Calu3 (cell line): ENCODE results near the gene ZCCHC12. TPM values are rescaled to one million over a fixed set of nuclear protein-coding genes. Genes with fewer than 3 reads are reported as not detected.

Experiments used
- BruUV-seq: library from RNA; stranded (reverse); fragments of 400-500 nt; replicated peaks from 2 replicates; lab custom pipeline; 2021; lab: Mats Ljungman, UMichigan
- CTCF ChIA-PET: fragments of 300-600 bp; sonication (Branson Sonifier 250); formaldehyde crosslinking; loops from one replicate; lab custom pipeline; 2022; ENCODE audit warnings: antibody characterized with exemption; lab: Charles Lee
- DNase-seq: peaks from one replicate; pipeline ENCODE4 v3.0.0; 2022
- H3K27ac Mint-ChIP-seq: one replicate; pipeline ENCODE4 v1.8.0; 2022; ENCODE audit warnings: mixed read lengths; ENCODE audit not compliant: unreplicated experiment
- H3K27me3 Mint-ChIP-seq: one replicate; pipeline ENCODE4 v1.8.0; 2022; ENCODE audit warnings: mixed read lengths; ENCODE audit not compliant: unreplicated experiment
- H3K36me3 Mint-ChIP-seq: one replicate; pipeline ENCODE4 v1.8.0; 2022; ENCODE audit warnings: mild to moderate bottlenecking, moderate library complexity, mixed read lengths; ENCODE audit not compliant: insufficient read depth, unreplicated experiment
- H3K4me1 Mint-ChIP-seq: one replicate; pipeline ENCODE4 v1.8.0; 2022; ENCODE audit warnings: mild to moderate bottlenecking, low read depth, mixed read lengths; ENCODE audit not compliant: unreplicated experiment
- H3K4me3 Mint-ChIP-seq: one replicate; pipeline ENCODE4 v1.8.0; 2022; ENCODE audit warnings: mild to moderate bottlenecking, low read depth, moderate library complexity, mixed read lengths; ENCODE audit not compliant: unreplicated experiment
- H3K9me3 Mint-ChIP-seq: one replicate; pipeline ENCODE4 v1.8.0; 2022; ENCODE audit warnings: low read depth, mixed read lengths; ENCODE audit not compliant: unreplicated experiment
- intact Hi-C: fragments of 100-400 bp; cut with micrococcal nuclease; formaldehyde crosslinking; loops from one replicate; pipeline ENCODE4 v1.10.0; 2022; ENCODE audit not compliant: unreplicated experiment
- total RNA-seq: library from RNA; stranded (reverse); gene quantifications from 2 replicates; pipeline ENCODE4 v1.2.3, GENCODE V29; 2022
- TF ChIP-seq, protein P1 (sequence below): fragments of 200-600 bp; IDR thresholded peaks from one replicate; pipeline ENCODE4 v1.8.0; 2022; ENCODE audit warnings: antibody characterized with exemption; ENCODE audit not compliant: unreplicated experiment

The ZCCHC12 gene
- total RNA-seq, 1 experiment from 2014 or later = not detected

GRCh38 chrX:118853596-118853995 lies 30.0 kb downstream of the ZCCHC12 start:
- H3K27ac Mint-ChIP-seq = no peak overlapping the region
- BruUV-seq = no TSS peak
- no peak overlapping the region for H3K4me3 Mint-ChIP-seq
- H3K9me3 Mint-ChIP-seq = no peaks in the 10 kb centered on the region
- no peak for DNase-seq
- no peaks in the 10 kb centered on the region for H3K4me1 Mint-ChIP-seq
- CTCF ChIA-PET = interaction anchor here (0.6 kb wide), 1 partner anchor 45 kb away, joined by 3 read pairs; no protein-coding TSS in a partner anchor
- TF ChIP-seq, protein P1, sequence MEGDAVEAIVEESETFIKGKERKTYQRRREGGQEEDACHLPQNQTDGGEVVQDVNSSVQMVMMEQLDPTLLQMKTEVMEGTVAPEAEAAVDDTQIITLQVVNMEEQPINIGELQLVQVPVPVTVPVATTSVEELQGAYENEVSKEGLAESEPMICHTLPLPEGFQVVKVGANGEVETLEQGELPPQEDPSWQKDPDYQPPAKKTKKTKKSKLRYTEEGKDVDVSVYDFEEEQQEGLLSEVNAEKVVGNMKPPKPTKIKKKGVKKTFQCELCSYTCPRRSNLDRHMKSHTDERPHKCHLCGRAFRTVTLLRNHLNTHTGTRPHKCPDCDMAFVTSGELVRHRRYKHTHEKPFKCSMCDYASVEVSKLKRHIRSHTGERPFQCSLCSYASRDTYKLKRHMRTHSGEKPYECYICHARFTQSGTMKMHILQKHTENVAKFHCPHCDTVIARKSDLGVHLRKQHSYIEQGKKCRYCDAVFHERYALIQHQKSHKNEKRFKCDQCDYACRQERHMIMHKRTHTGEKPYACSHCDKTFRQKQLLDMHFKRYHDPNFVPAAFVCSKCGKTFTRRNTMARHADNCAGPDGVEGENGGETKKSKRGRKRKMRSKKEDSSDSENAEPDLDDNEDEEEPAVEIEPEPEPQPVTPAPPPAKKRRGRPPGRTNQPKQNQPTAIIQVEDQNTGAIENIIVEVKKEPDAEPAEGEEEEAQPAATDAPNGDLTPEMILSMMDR = no peak
- intact Hi-C loops = no loop called here
- H3K36me3 Mint-ChIP-seq = no peaks in the 10 kb centered on the region
- peaks cover 14% of the 10 kb centered on the region for H3K27me3 Mint-ChIP-seq

DNA sequence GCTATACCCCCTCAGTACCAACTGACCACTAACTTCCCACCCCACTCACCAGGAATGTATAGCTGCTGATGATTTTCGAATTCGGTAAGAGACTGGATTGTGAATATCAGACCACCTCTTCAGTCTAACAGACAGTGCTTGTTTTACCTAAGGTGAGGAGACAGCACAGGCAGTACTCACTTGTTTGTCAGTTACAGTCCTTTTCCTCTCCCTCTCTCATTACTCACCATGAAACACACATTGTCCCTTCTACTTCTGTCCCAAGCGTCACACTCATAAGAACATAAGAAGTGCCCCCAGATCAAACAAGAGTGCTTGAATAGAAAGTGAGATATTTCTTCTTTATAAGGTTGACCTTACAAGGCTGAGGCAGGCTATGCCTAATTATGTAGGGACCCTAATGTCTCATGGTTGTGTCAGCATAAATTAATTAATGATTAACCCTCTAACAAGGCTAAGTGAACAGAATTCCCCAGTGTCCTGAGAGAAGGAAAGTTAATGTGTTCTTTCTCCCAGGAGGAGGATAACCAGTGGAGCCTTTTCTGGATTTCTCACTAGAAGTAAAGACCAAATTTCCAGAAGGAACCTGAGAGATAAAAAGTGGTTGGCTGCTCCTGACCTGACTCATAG lies 32.2 kb downstream of the ZCCHC12 start:
- Mint-ChIP-seq H3K27me3 (no peaks in the 10 kb centered on the region), H3K4me3 (no peak overlapping the region), H3K9me3 (no peaks in the 10 kb centered on the region), H3K36me3 (no peaks in the 10 kb centered on the region), H3K4me1 (no peaks in the 10 kb centered on the region), H3K27ac (no peak overlapping the region)
- TF ChIP-seq, protein P1 = no peak
- DNase-seq = no peak
- intact Hi-C loops = no loop called here
- no TSS peak for BruUV-seq
- CTCF ChIA-PET = no interaction called here

DNA sequence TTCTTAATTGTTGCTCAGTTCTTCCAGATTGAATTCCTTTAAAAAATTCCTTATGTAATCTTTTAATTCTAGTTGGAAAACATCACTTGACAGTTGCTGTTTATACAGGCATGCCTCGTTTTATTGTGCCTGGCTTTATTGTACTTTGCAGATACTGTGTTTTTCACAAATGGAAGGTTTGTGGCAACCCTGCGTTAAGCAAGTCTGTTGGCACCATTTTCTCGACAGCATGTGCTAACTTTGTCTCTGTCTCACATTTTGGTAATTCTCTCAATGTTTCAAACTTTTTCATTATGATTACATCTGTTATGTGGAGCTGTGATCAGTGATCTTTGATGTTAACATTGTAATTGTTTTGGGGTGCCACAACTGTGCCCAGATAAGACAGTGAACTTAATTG lies 33.4 kb downstream of the ZCCHC12 start:
- Mint-ChIP-seq H3K4me3 (no peak overlapping the region), H3K4me1 (no peaks in the 10 kb centered on the region), H3K27me3 (no peaks in the 10 kb centered on the region), H3K36me3 (no peaks in the 10 kb centered on the region), H3K9me3 (no peaks in the 10 kb centered on the region), H3K27ac (no peak overlapping the region)
- no TSS peak for BruUV-seq
- CTCF ChIA-PET = no interaction called here
- no peak for DNase-seq
- TF ChIP-seq, protein P1 = no peak
- intact Hi-C loops = no loop called here

- Mint-ChIP-seq H3K36me3 (no peaks in the 10 kb centered on the region), H3K27ac (no peak overlapping the region), H3K27me3 (peaks cover 7% of the 10 kb centered on the region), H3K9me3 (no peaks in the 10 kb centered on the region), H3K4me3 (no peak overlapping the region), H3K4me1 (no peaks in the 10 kb centered on the region)
- intact Hi-C loops = no loop called here
- BruUV-seq = no TSS peak
- CTCF ChIA-PET = no interaction called here
- TF ChIP-seq, protein P1 = no peak
- DNase-seq = no peak
Measured at GRCh38 chrX:118861338-118861737, 37.7 kb downstream of the ZCCHC12 start.
